Measurements from ENCODE around the gene ADAT3. TPM values are rescaled to one million over a fixed set of nuclear protein-coding genes. Genes with fewer than 3 reads are reported as not detected.

Gene ADAT3
- total RNA-seq, 2 experiments from 2014 or later: 7.9 to 16.4 TPM

- intact Hi-C loops (cut with micrococcal nuclease; ENCODE audit: unreplicated experiment): no loop called here
- Histone ChIP-seq H3K4me1 (ENCODE audit: insufficient read depth, low read length, poor library complexity, severe bottlenecking) (peaks cover 55% of the 10 kb centered on the region), H4K20me1 (ENCODE audit: insufficient read depth, low read length) (peaks cover 23% of the 10 kb centered on the region), H3K27ac (ENCODE audit: low read depth, low read length, poor library complexity, severe bottlenecking) (peak overlapping the region; percentile 68), H3K36me3 (ENCODE audit: insufficient read depth, low read length) (peaks cover 11% of the 10 kb centered on the region; the same call in 1 of the 2 replicates), H2AFZ (ENCODE audit: low read length) (no peak overlapping the region), H3K9me3 (ENCODE audit: low read length) (no peaks in the 10 kb centered on the region), H3K4me2 (ENCODE audit: low read length) (peak overlapping the region; percentile 98), H3K9me2 (ENCODE audit: insufficient read depth, low read length) (no peaks in the 10 kb centered on the region), H3K79me2 (ENCODE audit: insufficient read depth, low read depth, low read length) (peaks cover 53% of the 10 kb centered on the region), H3K4me3 (ENCODE audit: low read depth, low read length, poor library complexity, severe bottlenecking) (peak overlapping the region; percentile 97)
- TF ChIP-seq EZH2phosphoT487 (IDR thresholded peaks at IDR 0.05; ENCODE audit: borderline replicate concordance, low read depth, low read length): no peak
- TF ChIP-seq, protein P1, sequence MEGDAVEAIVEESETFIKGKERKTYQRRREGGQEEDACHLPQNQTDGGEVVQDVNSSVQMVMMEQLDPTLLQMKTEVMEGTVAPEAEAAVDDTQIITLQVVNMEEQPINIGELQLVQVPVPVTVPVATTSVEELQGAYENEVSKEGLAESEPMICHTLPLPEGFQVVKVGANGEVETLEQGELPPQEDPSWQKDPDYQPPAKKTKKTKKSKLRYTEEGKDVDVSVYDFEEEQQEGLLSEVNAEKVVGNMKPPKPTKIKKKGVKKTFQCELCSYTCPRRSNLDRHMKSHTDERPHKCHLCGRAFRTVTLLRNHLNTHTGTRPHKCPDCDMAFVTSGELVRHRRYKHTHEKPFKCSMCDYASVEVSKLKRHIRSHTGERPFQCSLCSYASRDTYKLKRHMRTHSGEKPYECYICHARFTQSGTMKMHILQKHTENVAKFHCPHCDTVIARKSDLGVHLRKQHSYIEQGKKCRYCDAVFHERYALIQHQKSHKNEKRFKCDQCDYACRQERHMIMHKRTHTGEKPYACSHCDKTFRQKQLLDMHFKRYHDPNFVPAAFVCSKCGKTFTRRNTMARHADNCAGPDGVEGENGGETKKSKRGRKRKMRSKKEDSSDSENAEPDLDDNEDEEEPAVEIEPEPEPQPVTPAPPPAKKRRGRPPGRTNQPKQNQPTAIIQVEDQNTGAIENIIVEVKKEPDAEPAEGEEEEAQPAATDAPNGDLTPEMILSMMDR (conservative IDR thresholded peaks at IDR 0.05; ENCODE audit: low read length): no peak
- DNase-seq (ENCODE audit: low spot score): no peak
- TSS peak; percentile 52 for BruUV-seq (replicated peaks)
- ChIA-PET CTCF (ENCODE audit: unreplicated experiment) (no interaction called here), POLR2A (no interaction called here)
Observed at GRCh38 chr19:1862068-1862423, 43.2 kb upstream of the ADAT3 start.

DNA sequence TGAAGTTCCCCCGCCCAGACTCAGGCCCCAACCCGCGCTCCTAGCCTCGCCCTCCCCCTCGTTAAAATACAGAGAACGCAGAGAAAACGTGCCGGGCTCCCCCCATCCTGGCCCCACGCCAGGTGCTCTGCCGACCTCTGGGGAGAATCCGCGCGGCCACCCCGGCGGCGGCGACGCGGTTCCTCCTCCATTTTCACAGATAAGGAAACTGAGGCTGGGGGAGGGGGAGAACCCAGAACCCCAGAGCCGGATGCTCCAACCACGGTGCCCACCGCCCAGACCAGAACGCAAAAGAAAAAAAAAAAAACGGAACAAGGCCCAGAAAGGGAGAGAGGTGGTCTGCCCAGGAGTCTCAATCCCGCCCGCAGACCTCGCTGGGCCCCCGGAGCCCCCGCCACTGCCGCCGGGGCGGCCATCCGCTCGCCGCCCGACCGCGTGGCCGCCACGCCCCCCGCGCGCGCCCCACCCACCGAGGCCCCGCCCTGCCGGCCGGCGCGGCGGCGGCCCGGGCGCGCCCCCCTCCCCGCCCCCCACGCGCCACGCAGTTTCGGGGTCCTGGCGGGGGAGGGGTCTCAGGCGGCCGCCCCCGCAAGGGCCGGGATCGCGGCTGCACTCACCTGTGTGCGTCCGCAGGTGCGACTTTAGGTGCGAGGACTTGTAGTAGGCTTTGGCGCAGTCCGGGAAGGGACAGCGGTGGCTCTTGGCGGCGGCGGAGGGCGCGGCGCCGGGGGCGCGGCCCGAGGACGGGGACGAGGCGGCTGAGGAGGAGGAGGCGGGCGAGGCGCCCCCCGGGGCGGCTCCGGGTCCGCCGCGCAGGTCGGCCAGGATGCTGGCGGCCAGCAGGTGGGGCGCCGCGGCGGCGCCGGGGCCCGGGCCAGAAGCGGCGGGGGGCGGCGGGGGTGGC, 42.5 kb upstream of the ADAT3 start:
- CTCF ChIA-PET (ENCODE audit: unreplicated experiment): no interaction called here
- TF ChIP-seq, protein P1 (conservative IDR thresholded peaks at IDR 0.05; ENCODE audit: low read length): no peak
- no peak for TF ChIP-seq EZH2phosphoT487 (IDR thresholded peaks at IDR 0.05; ENCODE audit: borderline replicate concordance, low read depth, low read length)

DNA sequence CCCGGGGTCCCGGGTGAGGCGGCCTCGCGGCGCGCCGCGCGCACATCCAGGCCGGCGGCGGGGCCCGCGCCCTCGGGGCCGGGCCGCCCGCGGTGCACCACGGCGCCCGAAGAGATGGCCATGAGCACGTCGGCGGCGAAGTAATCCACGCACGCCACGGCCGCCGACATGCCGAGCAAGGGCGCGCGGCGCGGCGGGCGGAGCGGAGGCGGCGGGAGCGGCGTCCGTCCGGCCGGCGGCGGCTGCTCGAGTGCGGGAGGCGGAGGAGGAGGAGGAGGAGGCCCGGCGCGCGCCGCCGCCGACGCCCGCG, 41.9 kb upstream of the ADAT3 start, which contains the start of gene KLF16:
Gene KLF16, minus strand, starts transcription at position 252 of the 310 bp plus-strand sequence. Its CDS starts 82 bp downstream, at position 170.
- Histone ChIP-seq H3K4me1 (ENCODE audit: insufficient read depth, low read length, poor library complexity, severe bottlenecking) (peaks cover 42% of the 10 kb centered on the region), H3K9me2 (ENCODE audit: insufficient read depth, low read length) (no peaks in the 10 kb centered on the region), H3K27ac (ENCODE audit: low read depth, low read length, poor library complexity, severe bottlenecking) (peak within 1 kb of the TSS; percentile 82), H3K79me2 (ENCODE audit: insufficient read depth, low read depth, low read length) (peaks cover 41% of the 10 kb centered on the region), H3K9me3 (ENCODE audit: low read length) (no peaks in the 10 kb centered on the region), H3K4me2 (ENCODE audit: low read length) (peak within 1 kb of the TSS; percentile 98), H3K4me3 (ENCODE audit: low read depth, low read length, poor library complexity, severe bottlenecking) (peak within 1 kb of the TSS; percentile 97), H3K36me3 (ENCODE audit: insufficient read depth, low read length) (peaks cover 17% of the 10 kb centered on the region; the same call in 1 of the 2 replicates), H4K20me1 (ENCODE audit: insufficient read depth, low read length) (peaks cover 23% of the 10 kb centered on the region), H2AFZ (ENCODE audit: low read length) (peak within 1 kb of the TSS; percentile 11; the same call in 1 of the 2 replicates)
- BruUV-seq (replicated peaks): no TSS peak
- CTCF ChIA-PET (ENCODE audit: unreplicated experiment): no interaction called here
- intact Hi-C loops (cut with micrococcal nuclease; ENCODE audit: unreplicated experiment): no loop called here
- POLR2A ChIA-PET: no interaction called here
- TF ChIP-seq EZH2phosphoT487 (IDR thresholded peaks at IDR 0.05; ENCODE audit: borderline replicate concordance, low read depth, low read length): no peak
- TF ChIP-seq, protein P1 (conservative IDR thresholded peaks at IDR 0.05; ENCODE audit: low read length): no peak
- DNase-seq (ENCODE audit: low spot score): no peak

More for the DNA sequence above, 42.5 kb upstream of the ADAT3 start:
- peak overlapping the region; percentile 68 for H3K27ac ChIP-seq (ENCODE audit: low read depth, low read length, poor library complexity, severe bottlenecking)
- H3K4me1 ChIP-seq (ENCODE audit: insufficient read depth, low read length, poor library complexity, severe bottlenecking): peaks cover 48% of the 10 kb centered on the region
- intact Hi-C loops (cut with micrococcal nuclease; ENCODE audit: unreplicated experiment): no loop called here
- H3K9me3 ChIP-seq (ENCODE audit: low read length): no peaks in the 10 kb centered on the region
- peak; percentile 58 for DNase-seq (ENCODE audit: low spot score)
- peaks cover 23% of the 10 kb centered on the region for H4K20me1 ChIP-seq (ENCODE audit: insufficient read depth, low read length)
- POLR2A ChIA-PET: no interaction called here
- H3K79me2 ChIP-seq (ENCODE audit: insufficient read depth, low read depth, low read length): peaks cover 47% of the 10 kb centered on the region
- H2AFZ ChIP-seq (ENCODE audit: low read length): no peak overlapping the region
- BruUV-seq (replicated peaks): no TSS peak
- peaks cover 17% of the 10 kb centered on the region; the same call in 1 of the 2 replicates for H3K36me3 ChIP-seq (ENCODE audit: insufficient read depth, low read length)
- peak overlapping the region; percentile 98 for H3K4me2 ChIP-seq (ENCODE audit: low read length)
- peak overlapping the region; percentile 97 for H3K4me3 ChIP-seq (ENCODE audit: low read depth, low read length, poor library complexity, severe bottlenecking)
- H3K9me2 ChIP-seq (ENCODE audit: insufficient read depth, low read length): no peaks in the 10 kb centered on the region

Data from OCI-LY7 (cell line).